WTC11 (cell line): ENCODE data around the gene ATXN10. TPM values are rescaled to one million over a fixed set of nuclear protein-coding genes. Genes with fewer than 3 reads are reported as not detected.

Source experiments
- ATAC-seq: fragments of 200-7000 bp; cut with Tn5 transposase; 2 replicates; pipeline ENCODE4 v1.10.0; 2021; ENCODE audit warnings: mild to moderate bottlenecking, moderate library complexity
- CTCF ChIA-PET: fragments of 300-600 bp; sonication (Branson Sonifier 250); formaldehyde crosslinking; loops from one replicate; lab custom pipeline; 2021; ENCODE audit warnings: antibody characterized with exemption; lab: Charles Lee
- POLR2A ChIA-PET: fragments of 350-600 bp; sonication (Branson Sonifier 250); formaldehyde crosslinking; loops from one replicate; lab custom pipeline; 2021; ENCODE audit warnings: antibody characterized with exemption; lab: Charles Lee
- DNase-seq: peaks from one replicate; pipeline ENCODE4 v3.0.0; 2021; ENCODE audit warnings: low spot score
- H3K27ac Mint-ChIP-seq: 2 replicates; pipeline ENCODE4 v1.8.0; 2021; ENCODE audit warnings: mixed read lengths
- H3K27me3 Mint-ChIP-seq: 2 replicates; pipeline ENCODE4 v1.8.0; 2021; ENCODE audit warnings: low read depth, mild to moderate bottlenecking, moderate library complexity, mixed read lengths
- H3K36me3 Mint-ChIP-seq: 2 replicates; pipeline ENCODE4 v1.8.0; 2021; ENCODE audit warnings: mixed read lengths
- H3K4me1 Mint-ChIP-seq: 2 replicates; pipeline ENCODE4 v1.8.0; 2022; ENCODE audit warnings: mixed read lengths
- H3K4me3 Mint-ChIP-seq: 2 replicates; pipeline ENCODE4 v1.8.0; 2021; ENCODE audit warnings: mild to moderate bottlenecking, moderate library complexity, mixed read lengths
- H3K9me3 Mint-ChIP-seq: 2 replicates; pipeline ENCODE4 v1.8.0; 2021; ENCODE audit warnings: mixed read lengths
- E2F5 ChIP-seq: sonication (generic); formaldehyde crosslinking; IDR thresholded peaks from 2 replicates; pipeline ENCODE4 v1.8.1; 2022; ENCODE audit warnings: mild to moderate bottlenecking, moderate library complexity, missing genetic modification reagents
- ELF4 ChIP-seq: sonication (generic); formaldehyde crosslinking; IDR thresholded peaks from 2 replicates; pipeline ENCODE4 v1.8.1; 2022; ENCODE audit warnings: low read depth, mild to moderate bottlenecking, moderate library complexity, missing genetic modification reagents
- FOXJ3 ChIP-seq: sonication (generic); formaldehyde crosslinking; IDR thresholded peaks from 2 replicates; pipeline ENCODE4 v1.9.0; 2021; ENCODE audit warnings: missing genetic modification reagents, mild to moderate bottlenecking, borderline replicate concordance
- FOXK1 ChIP-seq: sonication (generic); formaldehyde crosslinking; IDR thresholded peaks from 2 replicates; pipeline ENCODE4 v1.8.0; 2022; ENCODE audit warnings: mild to moderate bottlenecking, moderate library complexity, missing genetic modification reagents
- GABPB1 ChIP-seq: sonication (generic); formaldehyde crosslinking; IDR thresholded peaks from 2 replicates; pipeline ENCODE4 v1.8.1; 2023; ENCODE audit warnings: mild to moderate bottlenecking, missing genetic modification reagents
- GTF2I ChIP-seq: fragments of 250-450 bp; sonication (Bioruptor Pico); conservative IDR thresholded peaks from 2 replicates; pipeline ENCODE4 v1.4.0; 2021; ENCODE audit warnings: mild to moderate bottlenecking
- HMGA2 ChIP-seq: fragments of 250-450 bp; sonication (Bioruptor Pico); IDR thresholded peaks from 2 replicates; pipeline ENCODE4 v1.4.0; 2021; ENCODE audit warnings: mild to moderate bottlenecking, moderate library complexity
- MAX ChIP-seq: sonication (generic); formaldehyde crosslinking; IDR thresholded peaks from 2 replicates; pipeline ENCODE4 v1.8.0; 2022; ENCODE audit warnings: mild to moderate bottlenecking, missing genetic modification reagents
- NFE2L1 ChIP-seq: sonication (generic); formaldehyde crosslinking; IDR thresholded peaks from 2 replicates; pipeline ENCODE4 v1.8.1; 2023; ENCODE audit warnings: missing genetic modification reagents
- SOX15 ChIP-seq: fragments of 250-450 bp; sonication (Bioruptor Pico); IDR thresholded peaks from 2 replicates; pipeline ENCODE4 v1.9.0; 2021; ENCODE audit warnings: mild to moderate bottlenecking
- SP1 ChIP-seq: sonication (generic); formaldehyde crosslinking; conservative IDR thresholded peaks from 2 replicates; pipeline ENCODE4 v1.8.1; 2022; ENCODE audit warnings: missing genetic modification reagents
- TCF7 ChIP-seq: sonication (generic); formaldehyde crosslinking; IDR thresholded peaks from 2 replicates; pipeline ENCODE4 v1.8.0; 2022; ENCODE audit warnings: mild to moderate bottlenecking, low read depth, missing genetic modification reagents, moderate library complexity
- TEAD1 ChIP-seq: sonication (generic); formaldehyde crosslinking; IDR thresholded peaks from 2 replicates; pipeline ENCODE4 v1.8.0; 2022; ENCODE audit warnings: mild to moderate bottlenecking, missing genetic modification reagents
- USF2 ChIP-seq: sonication (generic); formaldehyde crosslinking; IDR thresholded peaks from 2 replicates; pipeline ENCODE4 v1.8.1; 2023; ENCODE audit warnings: mild to moderate bottlenecking, missing genetic modification reagents, moderate library complexity
- ZNF416 ChIP-seq: fragments of 250-450 bp; sonication (Bioruptor Pico); IDR thresholded peaks from 2 replicates; pipeline ENCODE4 v1.9.0; 2021; ENCODE audit warnings: mild to moderate bottlenecking, inconsistent platforms
- ZNF671 ChIP-seq: fragments of 250-450 bp; sonication (Bioruptor Pico); IDR thresholded peaks from 2 replicates; pipeline ENCODE4 v1.8.0; 2021; ENCODE audit warnings: mild to moderate bottlenecking
- total RNA-seq: library from RNA; stranded (reverse); gene quantifications from 3 replicates; pipeline ENCODE4 v1.2.3, GENCODE V29; 2021
- TF ChIP-seq, protein P1 (sequence below): sonication (generic); formaldehyde crosslinking; IDR thresholded peaks from 2 replicates; pipeline ENCODE4 v1.8.0; 2022; ENCODE audit warnings: mild to moderate bottlenecking, missing genetic modification reagents
- TF ChIP-seq, protein P2 (sequence below): sonication (generic); formaldehyde crosslinking; IDR thresholded peaks from 2 replicates; pipeline ENCODE4 v1.8.0; 2022; ENCODE audit warnings: missing genetic modification reagents

ATXN10 gene
- total RNA-seq, 1 experiment from 2014 or later = 185 TPM

- ChIA-PET POLR2A (no interaction called here), CTCF (interaction anchor here (1.1 to 1.8 kb wide), 5 partner anchors 12 to 341 kb away, joined by 3 to 10 read pairs (median 4); no protein-coding TSS in a partner anchor)
- H3K27me3 Mint-ChIP-seq = peaks cover 13% of the 10 kb centered on the region
- no peak for DNase-seq
- no peaks in the 10 kb centered on the region for H3K36me3 Mint-ChIP-seq
- H3K4me3 Mint-ChIP-seq = no peak overlapping the region; the same call in 1 of the 2 replicates
- peaks cover 6% of the 10 kb centered on the region for H3K9me3 Mint-ChIP-seq
- H3K27ac Mint-ChIP-seq = no peak overlapping the region
- TF ChIP-seq USF2 (CRISPR knock-in tag) (peak; percentile 67), SP1 (CRISPR knock-in tag) (0 out of 2 replicates have a peak, but pooled peaks have one; percentile 6), SOX15 (CRISPR knock-in tag) (no peak), E2F5 (CRISPR knock-in tag) (no peak), MAX (CRISPR knock-in tag) (peak; percentile 83)
- TF ChIP-seq, protein P1, sequence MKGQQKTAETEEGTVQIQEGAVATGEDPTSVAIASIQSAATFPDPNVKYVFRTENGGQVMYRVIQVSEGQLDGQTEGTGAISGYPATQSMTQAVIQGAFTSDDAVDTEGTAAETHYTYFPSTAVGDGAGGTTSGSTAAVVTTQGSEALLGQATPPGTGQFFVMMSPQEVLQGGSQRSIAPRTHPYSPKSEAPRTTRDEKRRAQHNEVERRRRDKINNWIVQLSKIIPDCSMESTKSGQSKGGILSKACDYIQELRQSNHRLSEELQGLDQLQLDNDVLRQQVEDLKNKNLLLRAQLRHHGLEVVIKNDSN (CRISPR knock-in tag) = peak; percentile 73; the same call in 1 of the 2 replicates
- TF ChIP-seq, all 79 proteins: peak for 4
- H3K4me1 Mint-ChIP-seq = peaks cover 60% of the 10 kb centered on the region
- ATAC-seq = peak; percentile 19; the same call in 1 of the 2 replicates
Measured at GRCh38 chr22:45628515-45628914, 43.1 kb upstream of the ATXN10 start.

GRCh38 chr22:45629469-45630089 is 42.1 kb upstream of the ATXN10 start:
- ChIA-PET CTCF (interaction anchor here (0.6 to 2.0 kb wide), 13 partner anchors 11 to 1086 kb away, joined by 3 to 10 read pairs (median 4); no protein-coding TSS in a partner anchor), POLR2A (no interaction called here)
- H3K9me3 Mint-ChIP-seq = no peaks in the 10 kb centered on the region
- ATAC-seq = peak; percentile 34
- DNase-seq = no peak
- no peaks in the 10 kb centered on the region for H3K36me3 Mint-ChIP-seq
- no peak overlapping the region for H3K4me3 Mint-ChIP-seq
- peaks cover 61% of the 10 kb centered on the region for H3K4me1 Mint-ChIP-seq
- peak overlapping the region; percentile 90 for H3K27ac Mint-ChIP-seq
- 0 out of 2 replicates have a peak, but pooled peaks have one; percentile 10 for TF ChIP-seq GABPB1 (CRISPR knock-in tag)
- TF ChIP-seq, protein P2, sequence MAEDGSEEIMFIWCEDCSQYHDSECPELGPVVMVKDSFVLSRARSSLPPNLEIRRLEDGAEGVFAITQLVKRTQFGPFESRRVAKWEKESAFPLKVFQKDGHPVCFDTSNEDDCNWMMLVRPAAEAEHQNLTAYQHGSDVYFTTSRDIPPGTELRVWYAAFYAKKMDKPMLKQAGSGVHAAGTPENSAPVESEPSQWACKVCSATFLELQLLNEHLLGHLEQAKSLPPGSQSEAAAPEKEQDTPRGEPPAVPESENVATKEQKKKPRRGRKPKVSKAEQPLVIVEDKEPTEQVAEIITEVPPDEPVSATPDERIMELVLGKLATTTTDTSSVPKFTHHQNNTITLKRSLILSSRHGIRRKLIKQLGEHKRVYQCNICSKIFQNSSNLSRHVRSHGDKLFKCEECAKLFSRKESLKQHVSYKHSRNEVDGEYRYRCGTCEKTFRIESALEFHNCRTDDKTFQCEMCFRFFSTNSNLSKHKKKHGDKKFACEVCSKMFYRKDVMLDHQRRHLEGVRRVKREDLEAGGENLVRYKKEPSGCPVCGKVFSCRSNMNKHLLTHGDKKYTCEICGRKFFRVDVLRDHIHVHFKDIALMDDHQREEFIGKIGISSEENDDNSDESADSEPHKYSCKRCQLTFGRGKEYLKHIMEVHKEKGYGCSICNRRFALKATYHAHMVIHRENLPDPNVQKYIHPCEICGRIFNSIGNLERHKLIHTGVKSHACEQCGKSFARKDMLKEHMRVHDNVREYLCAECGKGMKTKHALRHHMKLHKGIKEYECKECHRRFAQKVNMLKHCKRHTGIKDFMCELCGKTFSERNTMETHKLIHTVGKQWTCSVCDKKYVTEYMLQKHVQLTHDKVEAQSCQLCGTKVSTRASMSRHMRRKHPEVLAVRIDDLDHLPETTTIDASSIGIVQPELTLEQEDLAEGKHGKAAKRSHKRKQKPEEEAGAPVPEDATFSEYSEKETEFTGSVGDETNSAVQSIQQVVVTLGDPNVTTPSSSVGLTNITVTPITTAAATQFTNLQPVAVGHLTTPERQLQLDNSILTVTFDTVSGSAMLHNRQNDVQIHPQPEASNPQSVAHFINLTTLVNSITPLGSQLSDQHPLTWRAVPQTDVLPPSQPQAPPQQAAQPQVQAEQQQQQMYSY (CRISPR knock-in tag) = no peak
- peaks cover 14% of the 10 kb centered on the region for H3K27me3 Mint-ChIP-seq

GRCh38 chr22:45630436-45630835 is 41.2 kb upstream of the ATXN10 start:
- H3K27ac Mint-ChIP-seq = no peak overlapping the region; the same call in 1 of the 2 replicates
- H3K4me3 Mint-ChIP-seq = peak overlapping the region; percentile 33
- POLR2A ChIA-PET = no interaction called here

More at GRCh38 chr22:45630436-45630835, 41.2 kb upstream of the ATXN10 start:
- Mint-ChIP-seq H3K27me3 (peaks cover 14% of the 10 kb centered on the region), H3K36me3 (no peaks in the 10 kb centered on the region), H3K4me1 (peaks cover 61% of the 10 kb centered on the region), H3K9me3 (no peaks in the 10 kb centered on the region)
- DNase-seq (no peak), ATAC-seq (no peak)
- TF ChIP-seq HMGA2 (CRISPR knock-in tag) = no peak
- no peak for TF ChIP-seq GTF2I (CRISPR knock-in tag)
- no peak for TF ChIP-seq SP1 (CRISPR knock-in tag)
- TF ChIP-seq ZNF671 (CRISPR knock-in tag) = no peak
- no peak for TF ChIP-seq ELF4 (CRISPR knock-in tag)
- no peak for TF ChIP-seq NFE2L1 (CRISPR knock-in tag)
- TF ChIP-seq ZNF416 (CRISPR knock-in tag) = no peak
- TF ChIP-seq TEAD1 (CRISPR knock-in tag) = no peak
- TF ChIP-seq TCF7 (CRISPR knock-in tag) = no peak
- no peak for TF ChIP-seq FOXJ3 (CRISPR knock-in tag)
- TF ChIP-seq FOXK1 (CRISPR knock-in tag) = no peak
- CTCF ChIA-PET = interaction anchor here (0.6 to 2.0 kb wide), 8 partner anchors 14 to 1085 kb away, joined by 3 to 10 read pairs (median 4); no protein-coding TSS in a partner anchor
